Activated CD8-positive, alpha-beta T cell treated with anti-CD3 and anti-CD28 coated beads, Interleukin-2, amount 10 ng/mL, durations not matched to agents 7 days and 5 days (primary cell): ENCODE measurements around the gene ZSCAN26. TPM values are rescaled to one million over a fixed set of nuclear protein-coding genes. Genes with fewer than 3 reads are reported as not detected.

Experiments
- ATAC-seq: fragments of 150-1000 bp; cut with Tn5 transposase; one replicate; pipeline ENCODE4 v1.10.0; 2021; ENCODE audit warnings: moderate library complexity
- CTCF ChIA-PET: fragments of 350-600 bp; sonication (Branson Sonifier 250); formaldehyde crosslinking; loops from one replicate; lab custom pipeline; 2021; ENCODE audit warnings: antibody characterized with exemption; lab: Charles Lee
- POLR2A ChIA-PET: fragments of 350-600 bp; sonication (Branson Sonifier 250); formaldehyde crosslinking; loops from one replicate; lab custom pipeline; 2021; ENCODE audit warnings: antibody characterized with exemption; lab: Charles Lee
- DNase-seq: peaks from one replicate; pipeline ENCODE4 v3.0.0-alpha.2; 2020
- H3K27ac Mint-ChIP-seq: one replicate; pipeline ENCODE4 v1.8.0; 2021; ENCODE audit warnings: mild to moderate bottlenecking, mixed read lengths
- H3K27me3 Mint-ChIP-seq: one replicate; pipeline ENCODE4 v1.8.0; 2021; ENCODE audit warnings: low read depth, mixed read lengths
- H3K36me3 Mint-ChIP-seq: one replicate; pipeline ENCODE4 v1.8.0; 2021; ENCODE audit warnings: low read depth, mixed read lengths
- H3K4me1 Mint-ChIP-seq: one replicate; pipeline ENCODE4 v1.8.0; 2021; ENCODE audit warnings: low read depth, mixed read lengths
- H3K4me3 Mint-ChIP-seq: one replicate; pipeline ENCODE4 v1.8.0; 2021; ENCODE audit warnings: mild to moderate bottlenecking, mixed read lengths
- H3K9me3 Mint-ChIP-seq: one replicate; pipeline ENCODE4 v1.8.0; 2022; ENCODE audit warnings: mixed read lengths; ENCODE audit not compliant: insufficient read depth
- total RNA-seq, 2 experiments: library from RNA; stranded (reverse); gene quantifications; one replicate each; pipeline ENCODE4 v1.2.3, GENCODE V29; 2021

ZSCAN26 gene
- total RNA-seq, 2 experiments from 2014 or later, result 6.7 to 9.7 TPM

- DNase-seq (no peak), ATAC-seq (no peak)
- no peak overlapping the region for H3K4me3 Mint-ChIP-seq
- no peak overlapping the region for H3K27ac Mint-ChIP-seq
- CTCF ChIA-PET, result no interaction called here
- POLR2A ChIA-PET, result no interaction called here
- peaks cover 4% of the 10 kb centered on the region for H3K4me1 Mint-ChIP-seq
- peaks cover 13% of the 10 kb centered on the region for H3K36me3 Mint-ChIP-seq
- H3K9me3 Mint-ChIP-seq, result no peaks in the 10 kb centered on the region
- no peaks in the 10 kb centered on the region for H3K27me3 Mint-ChIP-seq
Observed at GRCh38 chr6:28239636-28240035, 27.3 kb upstream of the ZSCAN26 start.

GRCh38 chr6:28240471-28240870 lies 26.5 kb upstream of the ZSCAN26 start:
- CTCF ChIA-PET, result no interaction called here
- ATAC-seq (no peak), DNase-seq (no peak)
- POLR2A ChIA-PET, result no interaction called here
- Mint-ChIP-seq H3K27ac (no peak overlapping the region), H3K9me3 (no peaks in the 10 kb centered on the region), H3K4me3 (no peak overlapping the region), H3K36me3 (peaks cover 21% of the 10 kb centered on the region), H3K4me1 (peaks cover 4% of the 10 kb centered on the region), H3K27me3 (no peaks in the 10 kb centered on the region)

- Mint-ChIP-seq H3K4me3 (no peak overlapping the region), H3K27ac (no peak overlapping the region), H3K9me3 (no peaks in the 10 kb centered on the region), H3K4me1 (no peaks in the 10 kb centered on the region), H3K27me3 (no peaks in the 10 kb centered on the region), H3K36me3 (peaks cover 44% of the 10 kb centered on the region)
- DNase-seq (no peak), ATAC-seq (no peak)
- ChIA-PET CTCF (no interaction called here), POLR2A (no interaction called here)
Observed at GRCh38 chr6:28243946-28244345, 23.0 kb upstream of the ZSCAN26 start.

- DNase-seq (no peak), ATAC-seq (no peak)
- Mint-ChIP-seq H3K4me1 (peaks cover 11% of the 10 kb centered on the region), H3K9me3 (no peaks in the 10 kb centered on the region), H3K36me3 (peaks cover 50% of the 10 kb centered on the region), H3K27me3 (no peaks in the 10 kb centered on the region), H3K27ac (no peak overlapping the region), H3K4me3 (no peak overlapping the region)
- CTCF ChIA-PET, result no interaction called here
- POLR2A ChIA-PET, result interaction anchor here (0.8 kb wide), 1 partner anchor 352 kb away, joined by 3 read pairs; a partner anchor contains a TSS
Observed at GRCh38 chr6:28245206-28245941, 21.6 kb upstream of the ZSCAN26 start.

GRCh38 chr6:28248916-28249315 lies 18.0 kb upstream of the ZSCAN26 start:
- Mint-ChIP-seq H3K4me1 (peaks cover 33% of the 10 kb centered on the region), H3K9me3 (no peaks in the 10 kb centered on the region), H3K36me3 (peaks cover 52% of the 10 kb centered on the region), H3K27me3 (no peaks in the 10 kb centered on the region), H3K27ac (no peak overlapping the region), H3K4me3 (no peak overlapping the region)
- DNase-seq, result no peak
- POLR2A ChIA-PET, result no interaction called here
- ATAC-seq, result no peak
- CTCF ChIA-PET, result no interaction called here

GRCh38 chr6:28250747-28251146 lies 16.2 kb upstream of the ZSCAN26 start:
- Mint-ChIP-seq H3K27me3 (no peaks in the 10 kb centered on the region), H3K4me1 (peaks cover 33% of the 10 kb centered on the region), H3K27ac (no peak overlapping the region), H3K36me3 (peaks cover 35% of the 10 kb centered on the region), H3K9me3 (no peaks in the 10 kb centered on the region), H3K4me3 (peak overlapping the region; percentile 67)
- DNase-seq (no peak), ATAC-seq (no peak)
- POLR2A ChIA-PET, result interaction anchor here (0.9 to 2.4 kb wide), 2 partner anchors 16 to 114 kb away, joined by 3 to 27 read pairs; partner anchors contain the start of gene ZSCAN26
- CTCF ChIA-PET, result interaction anchor here (1.0 to 1.3 kb wide), 2 partner anchors 16 to 105 kb away, joined by 4 read pairs; partner anchors contain the start of gene ZSCAN26

GRCh38 chr6:28251661-28252008 lies 15.3 kb upstream of the ZSCAN26 start:
- H3K36me3 Mint-ChIP-seq, result peaks cover 28% of the 10 kb centered on the region
- POLR2A ChIA-PET, result interaction anchor here (0.9 to 2.4 kb wide), 5 partner anchors 9 to 147 kb away, joined by 3 to 27 read pairs (median 5); partner anchors contain the start of genes ZSCAN16 and ZSCAN26
- H3K27ac Mint-ChIP-seq, result peak overlapping the region; percentile 87
- H3K27me3 Mint-ChIP-seq, result no peaks in the 10 kb centered on the region
- ATAC-seq (peak; percentile 89), DNase-seq (peak; percentile 58)
- peak overlapping the region; percentile 92 for H3K4me3 Mint-ChIP-seq
- H3K9me3 Mint-ChIP-seq, result no peaks in the 10 kb centered on the region
- peaks cover 33% of the 10 kb centered on the region for H3K4me1 Mint-ChIP-seq
- CTCF ChIA-PET, result interaction anchor here (1.0 to 3.1 kb wide), 7 partner anchors 9 to 110 kb away, joined by 3 to 17 read pairs (median 4); partner anchors contain the start of genes PGBD1, ZKSCAN8 and ZSCAN26

- peaks cover 33% of the 10 kb centered on the region for H3K4me1 Mint-ChIP-seq
- POLR2A ChIA-PET, result interaction anchor here (0.9 to 2.4 kb wide), 7 partner anchors 8 to 148 kb away, joined by 3 to 27 read pairs (median 5); partner anchors contain the start of genes ZKSCAN8, ZSCAN16 and ZSCAN26
Observed at GRCh38 chr6:28252009-28252975, 14.7 kb upstream of the ZSCAN26 start, which contains the start of gene ZKSCAN4. Gene ZKSCAN4 (minus strand): TSS chr6:28252269. CDS start chr6:28251980, 289 bp downstream.

GRCh38 chr6:28254121-28254519 lies 12.8 kb upstream of the ZSCAN26 start:
- no peak overlapping the region for H3K27ac Mint-ChIP-seq
- ChIA-PET CTCF (interaction anchor here (1.3 to 3.1 kb wide), 4 partner anchors 9 to 102 kb away, joined by 3 to 17 read pairs (median 6); partner anchors contain the start of gene ZSCAN26), POLR2A (interaction anchor here (1.1 to 1.2 kb wide), 2 partner anchors 13 to 149 kb away, joined by 3 to 7 read pairs; partner anchors contain the start of gene ZSCAN26)
- no peak overlapping the region for H3K4me3 Mint-ChIP-seq
- H3K27me3 Mint-ChIP-seq, result peaks cover 4% of the 10 kb centered on the region
- H3K4me1 Mint-ChIP-seq, result peaks cover 38% of the 10 kb centered on the region
- DNase-seq (no peak), ATAC-seq (no peak)
- peaks cover 5% of the 10 kb centered on the region for H3K9me3 Mint-ChIP-seq
- H3K36me3 Mint-ChIP-seq, result peaks cover 19% of the 10 kb centered on the region

More at GRCh38 chr6:28252009-28252975, 14.7 kb upstream of the ZSCAN26 start, which contains the start of gene ZKSCAN4:
- CTCF ChIA-PET, result interaction anchor here (0.7 to 3.1 kb wide), 11 partner anchors 8 to 131 kb away, joined by 3 to 17 read pairs (median 4); partner anchors contain the start of genes PGBD1, ZKSCAN8 and ZSCAN26
- H3K27me3 Mint-ChIP-seq, result no peaks in the 10 kb centered on the region
- ATAC-seq, result peak; percentile 78
- peak within 1 kb of the TSS; percentile 92 for H3K4me3 Mint-ChIP-seq
- peaks cover 24% of the 10 kb centered on the region for H3K36me3 Mint-ChIP-seq
- H3K27ac Mint-ChIP-seq, result peak within 1 kb of the TSS; percentile 87
- no peaks in the 10 kb centered on the region for H3K9me3 Mint-ChIP-seq
- DNase-seq, result peak; percentile 87

- Mint-ChIP-seq H3K9me3 (peaks cover 5% of the 10 kb centered on the region), H3K27me3 (peaks cover 7% of the 10 kb centered on the region), H3K4me3 (no peak overlapping the region), H3K4me1 (peaks cover 14% of the 10 kb centered on the region), H3K27ac (no peak overlapping the region), H3K36me3 (peaks cover 8% of the 10 kb centered on the region)
- no peak for DNase-seq
- ATAC-seq, result no peak
- CTCF ChIA-PET, result no interaction called here
- POLR2A ChIA-PET, result no interaction called here
Observed at GRCh38 chr6:28257042-28257441, 9.9 kb upstream of the ZSCAN26 start.
